Panc1 (cell line): ENCODE data around the gene ERC2. TPM values are rescaled to one million over a fixed set of nuclear protein-coding genes. Genes with fewer than 3 reads are reported as not detected.

Experiments
- ATAC-seq: fragments of 200-7000 bp; cut with Tn5 transposase; 2 replicates; pipeline ENCODE4 v1.9.1; 2020; ENCODE audit warnings: mild to moderate bottlenecking, moderate library complexity
- BruUV-seq: library from RNA; stranded (reverse); fragments of 400-500 nt; replicated peaks from 2 replicates; lab custom pipeline; 2021; lab: Mats Ljungman, UMichigan
- CTCF ChIA-PET: fragments of 300-600 bp; sonication (Branson Sonifier 250); formaldehyde crosslinking; loops from one replicate; lab custom pipeline; 2022; ENCODE audit warnings: antibody characterized with exemption; lab: Charles Lee
- POLR2A ChIA-PET: fragments of 300-600 bp; sonication (Branson Sonifier 250); formaldehyde crosslinking; loops from one replicate; lab custom pipeline; 2022; ENCODE audit warnings: antibody characterized with exemption; lab: Charles Lee
- DNase-seq: peaks from one replicate; pipeline ENCODE4 v3.0.0-alpha.2; 2010; ENCODE audit warnings: low read depth, low spot score
- H3K27ac ChIP-seq: 2 replicates; pipeline ENCODE4 v1.5.1; 2011; ENCODE audit warnings: mild to moderate bottlenecking, low read length, inconsistent platforms
- H3K27me3 ChIP-seq: fragments of 200-500 bp; sonication (Bioruptor generic); 2 replicates; pipeline ENCODE4 v1.6.0; 2014; ENCODE audit warnings: low read length, inconsistent platforms; ENCODE audit not compliant: control insufficient read depth, insufficient read depth
- H3K36me3 ChIP-seq: fragments of 200-500 bp; sonication (Bioruptor generic); 2 replicates; pipeline ENCODE4 v1.5.1; 2014; ENCODE audit warnings: inconsistent platforms, mild to moderate bottlenecking, low read length, moderate library complexity; ENCODE audit not compliant: control insufficient read depth, insufficient read depth
- H3K4me1 ChIP-seq: 2 replicates; pipeline ENCODE4 v1.5.1; 2011; ENCODE audit warnings: inconsistent platforms, mild to moderate bottlenecking, low read length, moderate library complexity; ENCODE audit not compliant: control insufficient read depth, insufficient read depth
- H3K4me3 ChIP-seq, 2 experiments: 2 replicates each; pipeline ENCODE4 v1.5.1; 2011 to 2012; ENCODE audit warnings: low read depth in 2 of 2, low read length in 2 of 2, mild to moderate bottlenecking in 2 of 2, inconsistent platforms in 1 of 2, moderate library complexity in 1 of 2
- H3K9me3 ChIP-seq: fragments of 200-500 bp; sonication (Bioruptor generic); 2 replicates; pipeline ENCODE4 v1.5.1; 2014; ENCODE audit warnings: low read depth, mild to moderate bottlenecking, inconsistent platforms, low read length, moderate library complexity; ENCODE audit not compliant: control insufficient read depth, insufficient read depth
- CTCF ChIP-seq: fragments of 450-650 bp; IDR thresholded peaks from 2 replicates; pipeline ENCODE4 v1.5.1; 2017; ENCODE audit warnings: mild to moderate bottlenecking
- POLR2AphosphoS5 ChIP-seq: IDR thresholded peaks from 2 replicates; pipeline ENCODE4 v1.6.1; 2012; ENCODE audit warnings: mild to moderate bottlenecking, low read depth, low read length, moderate library complexity
- SIN3A ChIP-seq: IDR thresholded peaks from 2 replicates; pipeline ENCODE4 v1.6.1; 2012; ENCODE audit warnings: low read depth, mild to moderate bottlenecking, low read length, moderate library complexity, borderline replicate concordance; ENCODE audit not compliant: insufficient read depth
- TCF7L2 ChIP-seq: IDR thresholded peaks from 2 replicates; pipeline ENCODE4 v1.6.1; 2011; ENCODE audit warnings: mild to moderate bottlenecking, low read depth, low read length, inconsistent platforms
- in situ Hi-C: cut with HindIII; loops from 2 replicates; pipeline ENCODE4 v1.10.0; 2016; ENCODE audit warnings: low sequenced_read_pairs, low pct_unique_long_range_greater_than_20kb
- intact Hi-C: fragments of 100-400 bp; cut with micrococcal nuclease; formaldehyde crosslinking; loops from one replicate; pipeline ENCODE4 v1.10.0; 2022; ENCODE audit not compliant: unreplicated experiment
- total RNA-seq: library from RNA; stranded (reverse); gene quantifications from one replicate; pipeline ENCODE4 v1.2.1, GENCODE V29; 2021; ENCODE audit not compliant: unreplicated experiment
- TF ChIP-seq, protein P1 (sequence below), 2 experiments: IDR thresholded peaks; 2 replicates each; pipeline ENCODE4 v1.6.1; 2011 to 2012; ENCODE audit warnings: low read depth in 2 of 2, control low read depth in 1 of 2, low read length in 1 of 2, mild to moderate bottlenecking in 1 of 2, moderate library complexity in 1 of 2; ENCODE audit not compliant: insufficient read depth in 1 of 2

The ERC2 gene
- total RNA-seq, 1 experiment from 2014 or later = 0.33 TPM

- intact Hi-C loops = no loop called here
- BruUV-seq = no TSS peak
- ATAC-seq (no peak), DNase-seq (no peak)
- no peaks in the 10 kb centered on the region for H3K27me3 ChIP-seq
- TF ChIP-seq SIN3A (no peak), CTCF (no peak), POLR2AphosphoS5 (no peak), TCF7L2 (no peak)
- TF ChIP-seq, protein P1, sequence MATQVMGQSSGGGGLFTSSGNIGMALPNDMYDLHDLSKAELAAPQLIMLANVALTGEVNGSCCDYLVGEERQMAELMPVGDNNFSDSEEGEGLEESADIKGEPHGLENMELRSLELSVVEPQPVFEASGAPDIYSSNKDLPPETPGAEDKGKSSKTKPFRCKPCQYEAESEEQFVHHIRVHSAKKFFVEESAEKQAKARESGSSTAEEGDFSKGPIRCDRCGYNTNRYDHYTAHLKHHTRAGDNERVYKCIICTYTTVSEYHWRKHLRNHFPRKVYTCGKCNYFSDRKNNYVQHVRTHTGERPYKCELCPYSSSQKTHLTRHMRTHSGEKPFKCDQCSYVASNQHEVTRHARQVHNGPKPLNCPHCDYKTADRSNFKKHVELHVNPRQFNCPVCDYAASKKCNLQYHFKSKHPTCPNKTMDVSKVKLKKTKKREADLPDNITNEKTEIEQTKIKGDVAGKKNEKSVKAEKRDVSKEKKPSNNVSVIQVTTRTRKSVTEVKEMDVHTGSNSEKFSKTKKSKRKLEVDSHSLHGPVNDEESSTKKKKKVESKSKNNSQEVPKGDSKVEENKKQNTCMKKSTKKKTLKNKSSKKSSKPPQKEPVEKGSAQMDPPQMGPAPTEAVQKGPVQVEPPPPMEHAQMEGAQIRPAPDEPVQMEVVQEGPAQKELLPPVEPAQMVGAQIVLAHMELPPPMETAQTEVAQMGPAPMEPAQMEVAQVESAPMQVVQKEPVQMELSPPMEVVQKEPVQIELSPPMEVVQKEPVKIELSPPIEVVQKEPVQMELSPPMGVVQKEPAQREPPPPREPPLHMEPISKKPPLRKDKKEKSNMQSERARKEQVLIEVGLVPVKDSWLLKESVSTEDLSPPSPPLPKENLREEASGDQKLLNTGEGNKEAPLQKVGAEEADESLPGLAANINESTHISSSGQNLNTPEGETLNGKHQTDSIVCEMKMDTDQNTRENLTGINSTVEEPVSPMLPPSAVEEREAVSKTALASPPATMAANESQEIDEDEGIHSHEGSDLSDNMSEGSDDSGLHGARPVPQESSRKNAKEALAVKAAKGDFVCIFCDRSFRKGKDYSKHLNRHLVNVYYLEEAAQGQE (IDR thresholded peaks at IDR 0.05; ENCODE audit: insufficient read depth in 1 of 2, low read depth in 2 of 2, low read length in 1 of 2) = no peak
- H3K27ac ChIP-seq = no peak overlapping the region
- in situ Hi-C loops = no loop called here
- no peaks in the 10 kb centered on the region for H3K4me1 ChIP-seq
- CTCF ChIA-PET = no interaction called here
- POLR2A ChIA-PET = no interaction called here
- no peak overlapping the region for H3K4me3 ChIP-seq
- no peaks in the 10 kb centered on the region for H3K36me3 ChIP-seq
- H3K9me3 ChIP-seq = no peaks in the 10 kb centered on the region
These were observed 789.6 kb downstream of the ERC2 start for GRCh38 chr3:55678546-55679216.

GRCh38 chr3:55676643-55677042 is 791.6 kb downstream of the ERC2 start:
- no peak overlapping the region for H3K4me3 ChIP-seq
- TF ChIP-seq CTCF = no peak
- TF ChIP-seq, protein P1 (IDR thresholded peaks at IDR 0.05; ENCODE audit: insufficient read depth in 1 of 2, low read depth in 2 of 2, low read length in 1 of 2) = no peak
- no peak for TF ChIP-seq TCF7L2
- no peak for TF ChIP-seq SIN3A
- no peak for TF ChIP-seq POLR2AphosphoS5
- intact Hi-C loops (no loop called here), in situ Hi-C loops (no loop called here)
- no peaks in the 10 kb centered on the region for H3K4me1 ChIP-seq
- ChIA-PET POLR2A (no interaction called here), CTCF (no interaction called here)
- no peaks in the 10 kb centered on the region for H3K36me3 ChIP-seq
- no peak overlapping the region for H3K27ac ChIP-seq
- no TSS peak for BruUV-seq
- no peak for ATAC-seq
- no peaks in the 10 kb centered on the region for H3K9me3 ChIP-seq
- DNase-seq = no peak
- H3K27me3 ChIP-seq = no peaks in the 10 kb centered on the region
